Measurements from ENCODE around the gene RPL7L1. TPM values are rescaled to one million over a fixed set of nuclear protein-coding genes. Genes with fewer than 3 reads are reported as not detected.
"Not testable (repeated sequence)": the region's sequence is repeated elsewhere in the genome, so short reads cannot be mapped to it uniquely, and the experiment has no call there.

The RPL7L1 gene
- total RNA-seq, 1 donor from 2014 or later = 134 TPM

DNA sequence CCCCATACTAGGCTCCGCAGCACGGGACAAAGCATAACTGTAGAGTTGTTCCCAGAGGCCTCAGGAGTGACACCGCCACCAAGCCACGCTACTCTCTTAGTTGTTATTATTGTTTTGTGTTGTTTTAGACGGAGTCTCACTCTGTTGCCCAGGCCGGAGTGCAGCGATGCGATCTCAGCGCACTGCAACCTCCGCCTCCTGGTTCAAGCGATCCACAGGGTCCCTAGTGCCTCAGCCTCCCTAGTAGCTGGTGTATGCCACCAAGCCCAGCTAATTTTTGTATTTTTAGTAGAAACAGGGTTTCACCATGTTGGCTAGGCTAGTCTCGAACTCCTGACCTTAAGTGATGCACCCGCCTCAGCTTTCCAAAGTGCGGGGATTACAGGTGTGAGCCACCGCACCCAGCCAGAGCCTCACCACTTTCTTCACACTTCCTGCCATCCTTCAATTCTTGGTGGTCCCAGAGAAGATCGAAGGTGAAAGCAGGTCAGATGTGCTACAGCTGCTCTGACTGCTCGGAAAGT, 11.8 kb downstream of the RPL7L1 start:
- DNase-seq = no peak

DNA sequence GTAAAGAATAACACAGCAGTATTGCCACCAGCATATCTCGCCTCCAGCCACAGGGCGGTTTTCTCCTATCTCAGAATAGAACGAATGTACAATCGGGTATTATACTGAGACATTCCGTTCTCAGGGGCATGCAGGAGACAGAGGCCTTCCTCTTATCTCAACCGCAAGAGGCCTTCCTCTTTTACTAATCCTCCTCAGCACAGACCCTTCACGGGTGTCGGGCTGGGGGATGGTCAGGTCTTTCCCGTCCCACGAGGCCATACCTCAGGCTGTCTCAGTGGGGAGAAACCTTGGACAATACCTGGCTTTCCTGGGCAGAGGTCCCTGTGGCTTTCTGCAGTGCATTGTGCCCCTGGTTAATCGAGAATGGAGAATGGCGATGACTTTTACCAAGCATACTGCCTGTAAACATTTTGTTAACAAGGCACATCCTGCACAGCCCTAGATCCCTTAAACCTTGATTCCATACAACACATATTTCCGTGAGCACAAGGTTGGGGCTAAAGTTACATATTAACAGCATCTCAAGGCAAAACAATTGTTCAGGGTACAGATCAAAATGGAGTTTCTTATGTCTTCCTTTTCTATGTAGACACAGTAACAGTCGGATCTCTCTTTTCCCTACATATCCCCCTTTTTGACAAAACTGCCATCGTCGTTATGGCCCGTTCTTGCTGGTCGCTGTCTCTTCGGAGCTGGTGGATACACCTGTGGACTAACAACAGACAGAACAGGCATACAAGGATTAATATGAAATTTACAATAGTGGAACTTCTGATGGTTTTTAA, 14.8 kb downstream of the RPL7L1 start:
- DNase-seq = not testable (repeated sequence)

DNA sequence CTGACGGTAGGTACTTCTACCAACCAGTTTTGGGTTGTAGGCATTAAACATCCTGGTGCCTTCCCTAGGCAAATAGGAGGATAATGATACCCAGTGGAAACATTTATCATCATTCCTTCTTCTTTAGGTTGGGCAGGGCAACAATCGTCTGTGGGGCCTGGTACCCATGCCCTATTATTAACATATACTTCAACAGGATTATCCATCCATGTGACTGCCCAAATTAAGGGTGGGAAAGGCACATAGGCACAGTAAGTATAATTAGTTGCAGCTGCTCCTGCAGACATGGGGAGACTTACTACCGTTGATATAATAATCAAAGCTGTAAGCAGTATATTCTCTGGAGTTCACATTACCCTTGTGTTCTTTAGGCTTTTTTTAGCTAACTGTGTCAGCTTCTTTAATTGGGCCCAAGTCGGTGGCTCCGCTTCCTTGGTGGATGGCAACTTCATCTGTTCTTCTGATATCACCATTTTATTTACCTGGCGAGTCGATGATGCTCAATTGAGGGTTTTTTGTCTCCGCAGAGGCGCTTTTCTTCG, 16.8 kb downstream of the RPL7L1 start:
- DNase-seq = peak; percentile 32

DNA sequence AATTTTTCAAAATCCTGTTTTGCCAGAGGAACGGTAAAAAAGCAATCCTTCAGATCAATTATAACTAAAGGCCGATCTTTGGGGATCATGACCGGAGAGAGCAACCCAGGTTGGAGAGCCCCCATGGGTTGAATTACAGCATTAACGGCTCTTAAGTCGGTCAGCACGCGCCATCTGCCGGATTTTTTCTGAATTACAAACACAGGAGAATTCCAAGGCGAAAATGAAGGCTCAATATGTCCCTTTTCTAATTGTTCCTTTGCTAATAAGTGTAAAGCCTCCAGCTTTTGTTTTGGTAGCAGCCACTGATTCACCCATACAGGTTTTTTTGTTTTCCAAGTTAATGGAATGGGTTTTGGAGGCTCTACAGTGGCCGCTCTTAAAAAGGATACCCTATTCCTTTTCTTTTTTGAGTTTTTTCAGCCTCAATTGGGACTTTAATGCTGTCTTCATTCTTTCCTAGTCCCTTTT, 19.5 kb downstream of the RPL7L1 start:
- DNase-seq = peak; percentile 85

DNA sequence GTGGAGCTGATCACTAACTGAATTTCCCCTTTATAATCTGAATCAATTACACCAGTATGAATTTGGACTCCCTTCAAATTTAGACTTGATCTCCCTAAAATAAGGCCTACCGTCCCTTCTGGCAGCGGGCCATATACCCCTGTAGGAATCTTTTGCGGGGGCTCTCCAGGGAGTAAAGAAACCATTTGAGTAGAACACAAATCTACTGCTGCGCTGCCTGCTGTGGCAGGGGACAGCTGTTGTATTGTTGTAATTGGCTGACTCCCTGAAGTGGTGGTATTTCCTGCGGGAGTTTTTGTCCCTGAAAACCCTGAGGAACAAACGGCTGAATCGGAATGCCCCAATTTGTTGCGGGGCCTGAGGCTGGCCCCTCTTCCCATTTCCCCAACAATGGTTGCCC, 20.5 kb downstream of the RPL7L1 start:
- no peak for DNase-seq

DNA sequence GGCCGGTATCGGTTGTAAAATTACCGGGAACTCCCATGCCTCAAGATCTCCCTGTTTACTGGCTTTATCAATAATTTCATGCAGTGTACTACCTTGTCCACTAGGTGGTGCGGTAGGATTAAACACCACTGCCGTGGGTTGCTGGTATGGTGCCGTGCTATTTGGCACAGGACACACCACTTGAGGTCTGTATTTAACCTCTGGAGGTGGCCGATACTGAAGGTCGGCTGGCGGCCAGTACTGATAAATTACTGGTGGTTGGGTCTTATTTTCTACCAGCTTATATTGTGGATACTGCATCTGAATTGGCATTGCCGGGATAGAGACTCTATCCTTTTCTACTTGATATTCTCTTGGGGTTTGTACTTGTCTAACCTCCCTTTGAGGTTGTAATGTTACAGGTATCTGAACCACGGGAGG, 22.1 kb downstream of the RPL7L1 start:
- peak; percentile 94 for DNase-seq

DNA sequence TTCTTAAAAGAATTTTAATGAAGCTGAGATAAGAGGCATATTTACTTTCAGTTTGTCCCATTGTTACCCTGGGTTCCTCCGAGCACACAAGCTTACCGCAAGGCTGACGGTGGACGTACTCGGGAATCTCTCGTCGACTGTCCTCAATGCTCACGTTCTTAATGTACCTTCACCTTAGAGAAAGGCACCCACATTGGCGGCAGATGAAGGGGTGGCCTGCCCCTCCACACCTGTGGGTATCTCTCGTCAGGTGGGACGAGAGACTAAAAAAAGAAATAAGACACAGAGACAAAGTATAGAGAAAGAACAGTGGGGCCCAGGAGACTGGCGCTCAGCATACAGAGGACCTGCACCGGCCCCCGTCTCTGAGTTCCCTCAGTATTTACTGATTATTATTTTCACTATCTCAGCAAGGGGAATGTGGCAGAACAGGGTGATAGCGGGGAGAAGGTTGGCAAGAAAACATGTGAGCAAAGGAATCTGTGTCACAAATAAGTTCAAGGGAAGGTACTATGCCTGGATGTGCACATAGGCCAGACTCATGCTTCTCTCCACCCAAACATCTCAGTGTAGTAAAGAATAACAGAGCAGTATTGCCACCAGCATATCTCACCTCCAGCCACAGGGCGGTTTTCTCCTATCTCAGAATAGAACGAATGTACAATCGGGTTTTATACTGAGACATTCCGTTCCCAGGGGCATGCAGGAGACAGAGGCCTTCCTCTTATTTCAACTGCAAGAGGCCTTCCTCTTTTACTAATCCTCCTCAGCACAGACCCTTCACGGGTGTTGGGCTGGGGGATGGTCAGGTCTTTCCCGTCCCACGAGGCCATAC, 23.2 kb downstream of the RPL7L1 start:
- not testable (repeated sequence) for DNase-seq

DNA sequence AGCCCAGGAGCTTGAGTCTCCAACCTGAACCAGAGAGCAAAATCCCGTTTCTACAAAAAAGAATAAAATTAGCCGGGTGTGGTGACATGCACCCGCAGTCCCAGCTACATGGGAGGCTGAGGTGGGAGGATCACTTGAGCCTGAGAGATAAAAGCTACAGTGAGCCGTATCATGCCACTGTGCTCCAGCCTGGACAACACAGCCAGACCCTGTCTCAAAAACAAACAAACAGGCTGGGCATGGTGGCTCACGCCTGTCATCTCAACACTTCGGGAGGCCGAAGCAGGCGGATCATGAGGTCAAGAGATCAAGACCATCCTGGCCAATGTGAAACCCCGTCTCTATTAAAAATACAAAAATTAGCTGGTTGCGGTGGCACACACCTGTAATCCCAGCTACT, 25.1 kb downstream of the RPL7L1 start:
- no peak for DNase-seq

DNA sequence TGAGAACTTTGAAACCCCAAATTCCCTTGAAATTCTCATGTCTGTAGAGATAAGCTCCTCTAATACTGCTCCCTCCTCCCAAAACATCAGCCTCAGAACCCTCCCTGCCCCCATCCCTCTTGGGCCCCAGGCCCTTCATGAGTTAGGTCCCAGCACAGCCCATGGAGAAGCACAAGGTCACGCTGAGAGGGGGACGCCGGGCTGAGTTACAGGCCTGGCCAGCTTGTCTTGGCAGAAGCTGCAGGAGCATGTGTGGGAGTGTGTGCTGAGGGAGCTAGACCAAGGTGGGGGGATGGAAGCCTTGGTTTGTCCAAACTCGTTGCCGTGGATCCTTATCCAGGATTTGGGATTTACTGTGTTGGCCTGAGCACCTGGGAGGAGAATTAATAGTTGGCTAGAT, 27.9 kb downstream of the RPL7L1 start:
- DNase-seq = no peak

DNA sequence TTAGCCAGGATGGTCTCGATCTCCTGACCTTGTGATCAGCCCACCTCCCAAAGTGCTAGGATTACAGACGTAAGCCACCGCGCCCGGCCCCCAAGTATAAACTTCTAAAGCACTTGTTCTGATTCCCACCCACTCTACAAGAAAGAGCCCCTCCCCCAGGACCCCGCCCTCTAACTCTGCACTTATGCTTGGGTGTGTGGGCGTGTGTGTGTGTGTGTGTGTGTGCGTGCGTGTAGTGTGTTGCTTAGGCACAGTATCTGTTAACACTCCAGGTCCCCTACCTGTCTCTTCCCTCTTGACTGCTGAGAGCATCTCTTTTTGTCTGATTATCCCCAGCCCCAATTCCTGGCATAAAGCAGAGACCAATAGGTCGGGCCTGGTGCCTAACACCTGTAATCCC, 30.4 kb downstream of the RPL7L1 start:
- DNase-seq = no peak

DNA sequence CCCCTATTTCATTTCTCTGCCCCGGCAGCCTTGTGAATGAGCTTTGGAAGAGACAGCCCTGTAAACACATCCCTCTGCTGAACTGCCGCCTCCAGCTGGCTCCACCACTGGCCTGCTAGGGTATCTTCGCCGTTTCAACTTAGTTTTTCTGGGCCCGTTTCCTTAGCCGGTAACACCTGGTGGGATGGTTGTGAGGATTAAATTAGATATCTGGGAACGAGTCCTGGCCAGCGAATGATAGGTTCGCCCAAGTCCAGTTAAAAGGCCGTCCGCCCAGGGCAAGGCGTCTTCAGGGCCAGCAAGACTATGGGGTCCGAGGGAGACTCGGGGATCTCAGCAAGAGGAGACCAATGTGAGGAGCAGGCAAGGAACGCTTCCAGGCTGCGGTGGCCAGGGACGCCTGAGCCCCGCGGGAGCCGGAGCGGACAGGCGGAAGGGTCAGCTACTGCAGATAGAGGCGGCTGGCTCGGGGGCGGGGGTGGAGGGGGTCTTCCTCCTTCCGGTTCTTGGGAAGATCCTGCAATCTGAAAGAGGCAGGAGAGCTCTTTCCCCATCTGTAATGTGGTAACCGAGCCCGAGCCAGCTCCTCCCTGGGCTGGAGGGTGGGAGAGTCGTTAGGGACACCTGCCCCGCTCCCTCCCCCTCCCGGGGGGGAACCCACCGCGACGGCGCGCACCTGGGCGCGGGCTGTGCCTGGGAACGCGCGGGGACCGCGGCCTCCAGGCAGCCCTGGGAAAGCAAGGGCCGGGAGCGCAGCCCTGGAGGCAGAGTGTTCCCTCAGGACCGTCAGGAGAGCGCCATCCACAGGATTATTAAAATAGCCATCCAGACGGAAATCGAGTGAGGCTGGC, 32.0 kb downstream of the RPL7L1 start:
- DNase-seq = no peak

DNA sequence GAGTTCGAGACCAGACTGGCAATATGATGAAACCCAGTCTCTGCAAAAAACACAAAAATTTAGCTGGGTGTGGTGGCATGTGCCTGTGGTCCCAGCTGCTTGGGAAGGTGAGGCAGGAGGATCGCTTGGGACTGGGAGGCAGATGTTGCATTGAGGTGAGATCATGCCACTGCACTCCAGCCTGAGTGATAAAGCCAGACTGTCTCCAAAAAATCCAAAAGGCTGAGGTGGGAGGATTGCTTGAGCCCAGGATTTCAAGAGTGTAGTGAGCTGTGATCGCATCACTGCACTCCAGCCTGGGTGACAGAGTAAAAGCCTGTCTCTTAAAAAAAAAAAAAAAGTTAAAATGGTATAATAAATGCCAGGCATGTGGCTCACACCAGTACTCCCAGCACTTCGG, 35.1 kb downstream of the RPL7L1 start:
- DNase-seq = no peak

DNA sequence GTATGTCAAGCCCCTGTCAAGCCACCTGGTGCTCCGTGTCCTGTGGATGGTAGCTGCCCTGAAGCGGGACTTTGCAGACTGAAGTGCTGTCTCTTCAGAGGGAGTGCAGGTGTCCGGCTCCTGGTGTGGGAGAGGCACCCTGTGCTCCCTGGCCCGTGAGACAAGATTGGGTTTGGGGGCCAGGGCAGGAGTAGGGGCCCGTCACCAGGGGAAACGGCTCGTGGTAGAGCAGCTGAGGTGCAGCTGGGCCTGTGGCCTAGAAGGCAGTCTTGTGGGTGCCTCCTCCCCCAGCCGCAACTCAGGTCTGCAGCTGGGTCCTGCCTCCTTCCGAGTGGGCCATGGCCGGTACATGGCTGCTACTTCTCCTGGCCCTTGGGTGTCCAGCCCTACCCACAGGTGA, 36.3 kb downstream of the RPL7L1 start, which contains the start of gene PTCRA:
Gene PTCRA, plus strand, starts transcription at position 322 of the 400 bp plus-strand sequence. Its CDS starts 17 bp downstream, at position 339.
- no peak for DNase-seq

DNA sequence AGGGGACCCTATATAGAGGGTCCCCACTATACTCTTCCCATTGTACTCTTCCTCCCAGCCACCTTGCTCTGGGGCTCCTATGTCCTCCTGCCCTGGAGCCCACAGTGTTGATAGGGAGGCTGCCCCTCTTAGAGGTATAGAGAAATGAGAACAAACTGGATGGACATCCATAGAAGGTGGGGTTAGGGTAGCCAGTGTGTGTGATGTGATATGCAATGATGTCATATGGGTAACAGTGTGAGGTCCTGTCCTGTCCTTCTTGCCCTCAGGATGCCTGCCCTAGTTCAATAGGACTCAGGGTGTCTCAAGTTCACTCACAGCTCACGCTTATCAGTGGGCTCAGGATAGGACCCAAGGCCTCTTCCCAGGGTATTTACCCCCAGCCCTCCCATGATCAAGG, 36.9 kb downstream of the RPL7L1 start:
- DNase-seq = no peak

DNA sequence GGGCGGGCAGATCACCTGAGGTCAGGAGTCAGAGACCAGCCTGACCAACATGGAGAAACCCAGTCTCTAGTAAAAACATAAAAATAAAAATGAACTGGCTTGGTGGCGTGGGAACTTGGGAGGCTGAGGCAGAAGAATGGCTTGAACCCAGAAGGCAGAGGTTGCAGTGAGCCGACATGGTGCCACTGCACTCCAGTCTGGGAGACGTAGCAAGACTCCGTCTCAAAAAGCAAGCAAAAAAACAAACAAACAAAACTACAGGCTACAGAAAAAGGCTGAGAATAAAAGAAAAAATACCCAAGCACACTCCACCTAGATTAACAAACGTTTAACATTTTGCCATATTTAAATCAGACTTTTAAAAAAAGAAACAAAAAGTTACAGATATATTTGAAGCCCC, 42.4 kb downstream of the RPL7L1 start:
- DNase-seq = no peak

DNA sequence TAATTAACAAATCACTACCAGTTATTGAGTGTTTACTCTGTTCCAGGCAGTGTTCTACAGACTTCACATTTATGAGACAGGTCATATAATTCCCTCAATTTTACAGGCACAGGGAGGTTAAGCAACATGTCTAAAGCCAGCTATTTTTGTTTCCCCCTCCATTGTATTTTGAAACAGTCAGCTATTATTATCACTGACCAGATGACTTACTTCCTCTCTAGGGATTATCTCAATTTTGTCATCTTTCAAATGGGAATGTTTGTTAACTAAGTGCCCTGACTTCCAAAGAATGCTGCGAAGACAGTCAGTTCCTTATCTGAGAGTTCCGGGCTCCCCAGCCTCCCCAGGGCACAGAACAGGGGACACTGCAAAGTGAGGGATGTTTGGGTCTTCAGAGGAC, 44.2 kb downstream of the RPL7L1 start:
- DNase-seq = no peak

DNA sequence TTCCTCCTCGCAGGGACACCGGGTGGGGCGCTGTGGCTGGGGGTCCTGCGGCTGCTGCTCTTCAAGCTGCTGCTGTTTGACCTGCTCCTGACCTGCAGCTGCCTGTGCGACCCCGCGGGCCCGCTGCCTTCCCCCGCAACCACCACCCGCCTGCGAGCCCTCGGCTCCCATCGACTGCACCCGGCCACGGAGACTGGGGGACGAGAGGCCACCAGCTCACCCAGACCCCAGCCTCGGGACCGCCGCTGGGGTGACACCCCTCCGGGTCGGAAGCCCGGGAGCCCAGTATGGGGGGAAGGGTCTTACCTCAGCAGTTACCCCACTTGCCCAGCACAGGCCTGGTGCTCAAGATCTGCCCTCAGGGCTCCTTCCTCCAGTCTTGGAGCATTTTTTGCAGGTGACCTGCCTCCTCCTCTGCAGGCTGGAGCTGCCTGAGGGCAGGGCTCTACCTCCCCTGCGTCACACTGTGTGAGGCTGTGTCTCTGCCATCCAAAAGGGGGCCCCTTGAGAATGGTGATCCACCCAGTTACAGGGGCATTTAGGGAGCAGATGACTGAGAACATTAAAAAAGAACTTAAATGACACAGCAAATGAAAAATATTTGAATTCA, 45.9 kb downstream of the RPL7L1 start:
- no peak for DNase-seq

DNA sequence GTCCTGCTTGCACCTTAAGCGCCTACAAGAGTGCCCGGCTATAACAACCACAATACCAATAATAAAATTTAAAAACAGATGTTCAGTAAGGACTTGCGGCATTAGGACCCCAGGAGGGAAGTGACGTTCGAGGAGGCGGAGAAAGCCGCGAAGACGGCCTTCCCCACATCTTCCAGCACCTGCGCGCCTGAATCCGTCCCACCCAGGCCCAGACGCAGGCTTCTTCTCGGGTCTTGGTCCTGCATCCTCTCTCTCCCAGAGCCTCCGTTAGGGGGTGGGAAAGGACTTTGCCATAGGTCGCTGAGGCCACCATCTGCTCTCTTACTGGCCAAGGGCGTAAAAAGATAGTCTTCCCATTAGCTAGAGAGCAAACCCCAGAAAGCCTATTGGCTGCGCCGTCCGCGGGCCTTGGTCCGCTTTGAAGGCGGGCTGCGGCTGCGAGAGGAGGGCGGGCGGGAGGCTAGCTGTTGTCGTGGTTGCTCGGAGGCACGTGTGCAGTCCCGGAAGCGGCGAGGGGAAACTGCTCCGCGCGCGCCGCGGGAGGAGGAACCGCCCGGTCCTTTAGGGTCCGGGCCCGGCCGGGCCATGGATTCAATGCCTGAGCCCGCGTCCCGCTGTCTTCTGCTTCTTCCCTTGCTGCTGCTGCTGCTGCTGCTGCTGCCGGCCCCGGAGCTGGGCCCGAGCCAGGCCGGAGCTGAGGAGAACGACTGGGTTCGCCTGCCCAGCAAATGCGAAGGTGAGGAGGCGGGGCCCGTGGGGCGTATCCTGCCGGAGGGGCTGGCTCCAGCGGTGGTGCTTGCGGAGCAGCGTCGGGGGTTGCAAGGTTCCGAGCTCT, 49.8 kb downstream of the RPL7L1 start, which contains the start of gene CNPY3:
Gene CNPY3, plus strand, starts transcription at position 495 of the 835 bp plus-strand sequence. Its CDS starts 91 bp downstream, at position 586.
- DNase-seq = peak; percentile 98

DNA sequence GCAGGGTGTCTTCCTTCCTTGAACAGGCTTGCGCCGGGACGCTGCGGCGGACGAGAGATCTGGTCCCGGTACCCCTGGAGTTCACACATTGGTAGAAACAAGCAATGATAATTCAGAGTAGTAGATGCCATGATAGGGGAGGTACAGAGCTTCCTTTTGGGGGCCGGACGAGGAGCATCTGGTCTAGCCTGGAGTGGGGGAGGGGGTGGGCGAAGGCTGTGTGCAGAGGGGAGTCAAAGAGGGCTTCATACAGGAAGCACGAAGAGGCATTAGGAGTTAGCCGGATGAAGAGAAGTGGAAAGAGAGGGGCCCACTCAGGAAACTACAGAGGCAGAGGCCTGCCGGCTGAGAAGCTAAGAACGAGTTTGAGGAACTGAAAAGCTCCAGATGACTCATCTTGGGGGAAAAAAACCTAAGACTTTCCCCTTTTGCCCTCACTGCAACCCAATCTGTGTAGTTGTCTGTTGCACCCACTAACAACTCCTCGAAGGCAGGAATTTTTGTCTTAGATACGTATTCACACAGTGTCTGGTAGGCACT, 50.5 kb downstream of the RPL7L1 start:
- peak; percentile 81 for DNase-seq

DNA sequence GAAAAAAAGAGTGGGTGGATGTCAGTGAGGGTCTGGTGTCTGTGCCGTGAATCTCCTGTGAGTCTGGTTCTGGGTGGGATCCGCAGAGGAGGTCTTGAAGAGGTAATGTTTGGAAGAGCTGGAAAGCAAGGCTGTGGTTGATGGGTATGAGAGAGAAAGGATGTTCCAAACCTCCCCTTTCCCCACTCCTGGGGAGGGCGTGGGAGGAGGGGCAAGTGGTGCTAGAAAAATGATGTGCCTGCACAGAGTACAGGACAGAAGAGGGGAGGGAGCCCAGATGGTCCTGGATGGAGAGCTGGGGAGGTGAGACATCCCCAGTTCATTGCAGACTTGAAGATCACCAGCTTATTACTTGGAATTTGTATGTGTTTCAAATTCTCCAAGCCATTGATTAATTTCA, 53.0 kb downstream of the RPL7L1 start:
- no peak for DNase-seq

Data from tongue (tissue), 2 donors.